Stimulated activated CD8-positive, alpha-beta memory T cell treated with anti-CD3 and anti-CD28 coated beads, Interleukin-15, amount 100 ng/mL, for 1 hour (primary cell): Measurements from ENCODE around the gene KISS1R.
A peak's percentile ranks its signal among the peaks of the same experiment; 100 is the strongest.

Experiments used
- DNase-seq: peaks from one replicate; pipeline ENCODE4 v3.0.0-alpha.2; 2020; ENCODE audit warnings: low read depth

The KISS1R gene

DNA sequence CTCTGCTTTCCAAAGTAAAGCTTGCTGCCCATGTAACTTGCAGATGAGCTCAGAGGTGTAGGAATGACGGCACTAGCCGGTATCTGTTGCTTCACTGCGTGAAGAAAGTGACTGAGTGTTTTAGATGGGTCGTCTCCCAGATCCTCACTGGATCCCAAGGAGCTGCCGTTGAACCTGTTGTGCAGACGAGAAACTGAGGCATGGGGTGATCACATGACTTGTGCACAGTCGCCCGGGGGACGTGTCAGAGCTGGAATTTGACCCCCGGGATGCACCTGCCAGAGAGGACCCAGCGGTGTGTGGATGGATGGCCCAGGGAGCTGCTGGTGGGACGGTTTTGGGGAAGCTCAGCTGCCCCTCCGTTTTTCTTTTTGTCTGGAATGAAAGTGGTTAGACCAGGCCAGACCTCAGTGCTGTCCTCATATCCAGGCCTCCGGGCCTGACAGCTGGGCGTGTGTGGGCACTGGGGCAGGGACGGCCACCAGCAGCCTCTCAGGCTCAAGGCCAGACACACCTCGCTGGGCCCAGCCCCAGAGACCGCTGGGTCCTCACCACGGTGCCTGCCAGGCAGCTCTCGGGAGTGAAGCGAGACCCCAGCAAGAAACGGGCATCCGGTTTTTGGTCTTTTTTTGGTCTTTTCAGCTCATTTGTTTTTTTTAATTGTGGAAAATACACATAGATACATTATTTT lies 21.2 kb downstream of the KISS1R start:
- DNase-seq: no peak

DNA sequence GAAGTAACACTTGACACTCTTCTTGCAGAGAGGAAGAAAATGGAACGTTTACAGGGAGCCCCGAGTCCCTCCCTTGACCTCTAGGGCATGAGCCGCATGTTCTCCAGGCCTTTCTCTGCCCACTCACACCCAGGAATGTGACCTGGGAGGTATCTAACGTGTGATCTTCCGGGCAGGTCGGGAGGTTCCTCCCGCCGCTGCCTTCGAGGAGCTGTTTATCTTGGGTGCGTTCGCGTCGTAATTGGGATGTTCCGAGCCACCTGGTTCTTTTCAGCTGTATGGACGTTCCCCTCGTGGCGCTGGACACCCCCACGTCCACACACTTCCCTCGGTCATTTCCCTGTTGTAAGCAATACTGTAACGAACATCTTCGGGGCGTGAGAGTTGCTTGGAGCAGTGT lies 22.3 kb downstream of the KISS1R start:
- no peak for DNase-seq

DNA sequence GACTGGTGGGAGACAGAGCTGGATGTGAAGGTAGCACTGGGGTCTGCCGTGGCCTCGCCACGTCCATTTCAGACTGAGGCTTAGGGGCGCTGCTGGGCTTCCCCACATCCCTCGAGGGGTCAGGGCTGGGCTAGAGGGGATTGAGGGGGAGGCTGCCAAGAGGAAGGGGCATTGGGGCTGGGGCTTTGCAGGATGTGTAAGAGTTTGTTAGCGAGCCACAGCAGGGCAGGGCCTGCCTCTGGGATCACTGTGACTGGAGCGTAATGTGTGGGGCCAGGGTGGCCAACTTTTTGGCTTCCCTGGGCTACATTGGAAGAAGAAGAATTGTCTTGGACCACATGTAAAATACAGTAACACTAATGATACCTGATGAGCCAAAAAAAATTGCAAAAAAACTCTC lies 22.8 kb downstream of the KISS1R start:
- no peak for DNase-seq

DNA sequence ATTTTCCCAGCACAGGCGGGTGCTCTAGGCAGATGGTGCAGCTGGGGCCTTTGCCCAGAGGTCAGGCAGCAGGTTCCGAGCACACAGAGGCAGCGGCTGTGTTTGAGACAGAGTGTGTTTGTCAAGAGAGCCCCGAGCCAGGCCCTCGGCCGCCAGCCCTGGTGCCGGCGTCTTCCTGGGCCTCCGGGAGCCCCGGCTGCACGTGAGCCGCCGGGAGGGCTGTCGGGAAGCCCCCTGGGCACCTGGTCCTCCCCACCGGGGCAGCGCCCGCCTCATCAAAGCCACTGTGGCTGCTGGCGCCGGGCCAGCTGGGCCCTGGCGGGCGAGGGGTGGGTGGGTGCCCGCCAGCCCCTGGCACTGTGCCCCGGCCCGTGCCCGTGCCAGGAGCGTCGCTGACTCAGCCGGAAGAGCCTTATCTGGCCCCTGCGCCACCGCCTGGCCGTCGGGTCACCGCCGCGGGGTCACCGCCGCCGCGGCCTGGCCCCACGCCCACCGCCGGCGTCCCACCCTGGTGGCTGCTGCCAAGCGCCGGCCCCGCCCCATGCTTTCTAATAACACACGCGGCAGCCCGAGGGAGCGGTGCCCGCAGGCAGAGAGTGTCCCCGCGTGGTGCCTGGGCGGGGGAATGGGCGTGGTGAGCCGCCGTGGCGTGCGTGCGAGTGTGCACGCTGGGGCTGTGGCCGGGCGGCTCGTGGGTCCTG lies 23.6 kb downstream of the KISS1R start:
- DNase-seq: peak; percentile 37

DNA sequence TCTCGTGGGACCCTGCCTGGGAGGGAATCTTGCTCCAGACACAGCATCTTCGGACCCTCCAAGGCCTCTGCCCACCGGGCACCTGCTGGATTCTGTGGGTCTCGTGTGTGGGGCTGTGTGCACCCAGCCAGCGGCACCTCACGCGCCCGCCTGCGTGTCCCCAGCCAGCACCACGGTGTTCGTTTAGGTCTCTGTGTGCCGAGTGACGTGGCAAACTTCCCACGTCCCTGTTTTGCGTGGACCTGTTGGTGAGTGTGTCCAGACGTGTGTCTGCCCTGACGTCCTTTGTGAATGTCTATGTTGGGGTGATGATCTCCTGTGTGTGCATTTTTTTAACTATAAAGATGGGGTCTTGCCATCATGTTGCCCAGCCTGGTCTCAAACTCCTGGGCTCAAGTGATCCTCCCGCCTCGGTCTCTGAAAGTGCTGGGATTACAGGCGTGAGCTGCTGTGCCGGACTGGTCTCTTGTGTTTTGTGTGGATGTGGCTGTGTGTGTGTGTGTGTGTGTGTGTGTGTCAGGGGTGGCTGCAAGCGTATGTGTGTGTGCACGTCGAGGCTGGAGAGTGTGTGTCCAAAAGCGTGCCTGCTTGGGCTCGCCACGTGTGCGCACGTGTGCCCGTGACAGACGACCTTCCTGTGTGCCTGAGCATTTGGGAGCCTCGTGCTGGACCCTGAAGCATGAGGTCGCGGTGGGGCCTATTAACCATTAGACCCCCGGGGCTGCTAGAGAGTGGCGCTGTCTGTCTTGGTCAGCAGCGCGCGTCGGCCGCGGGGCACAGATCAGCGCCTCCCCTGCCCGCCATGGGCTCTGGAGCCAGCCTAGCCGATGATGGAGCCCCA lies 24.4 kb downstream of the KISS1R start:
- DNase-seq: no peak

DNA sequence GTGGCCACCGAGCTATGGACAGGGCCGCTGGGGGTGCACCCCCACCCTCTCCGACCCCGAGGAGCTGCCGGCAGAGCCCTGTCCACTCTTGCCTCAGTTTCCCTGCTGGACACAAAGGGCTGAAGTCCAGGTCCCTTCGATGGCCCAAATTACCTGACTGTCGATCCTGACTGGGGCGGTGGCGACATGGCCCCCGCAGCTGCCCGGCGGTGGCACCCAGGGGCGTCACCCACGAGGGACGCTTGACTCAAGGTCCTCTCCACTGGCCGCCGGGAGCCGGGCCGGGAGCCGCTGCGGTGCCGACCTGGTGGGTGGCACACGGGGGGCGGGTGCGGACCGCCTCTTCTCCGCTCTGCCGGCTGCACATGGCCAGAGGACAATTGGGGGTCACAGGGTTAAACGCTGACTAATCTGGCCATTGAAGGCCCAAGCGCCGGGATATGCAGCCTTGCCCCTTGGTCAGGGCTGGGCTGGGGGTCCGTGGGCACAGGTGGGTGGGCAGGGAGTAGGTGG lies 25.1 kb downstream of the KISS1R start:
- no peak for DNase-seq

DNA sequence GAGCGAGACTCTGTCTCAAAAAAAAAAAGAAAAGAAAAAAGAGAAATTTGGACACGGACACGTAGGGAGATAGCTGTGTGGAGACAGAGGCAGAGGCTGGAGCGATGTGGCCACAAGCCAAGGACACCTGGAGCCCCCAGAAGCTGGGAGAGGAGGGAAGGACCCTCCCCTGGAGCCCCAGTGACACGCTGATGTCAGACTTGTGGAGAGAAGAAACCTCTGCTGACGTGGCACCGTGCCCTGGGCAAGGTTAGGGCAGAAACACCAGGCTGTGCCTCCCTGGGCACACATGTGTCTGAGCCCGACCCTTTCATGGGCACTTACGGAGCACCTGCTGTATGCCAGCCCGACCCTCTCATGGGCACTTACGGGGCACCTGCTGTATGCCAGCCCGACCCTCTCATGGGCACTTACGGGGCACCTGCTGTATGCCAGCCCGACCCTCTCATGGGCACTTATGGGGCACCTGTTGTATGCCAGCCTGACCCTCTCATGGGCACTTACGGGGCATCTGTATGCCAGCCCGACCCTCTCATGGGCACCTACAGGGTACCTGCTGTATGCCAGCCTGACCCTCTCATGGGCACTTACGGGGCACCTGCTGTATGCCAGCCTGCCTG lies 26.5 kb downstream of the KISS1R start:
- DNase-seq: no peak

DNA sequence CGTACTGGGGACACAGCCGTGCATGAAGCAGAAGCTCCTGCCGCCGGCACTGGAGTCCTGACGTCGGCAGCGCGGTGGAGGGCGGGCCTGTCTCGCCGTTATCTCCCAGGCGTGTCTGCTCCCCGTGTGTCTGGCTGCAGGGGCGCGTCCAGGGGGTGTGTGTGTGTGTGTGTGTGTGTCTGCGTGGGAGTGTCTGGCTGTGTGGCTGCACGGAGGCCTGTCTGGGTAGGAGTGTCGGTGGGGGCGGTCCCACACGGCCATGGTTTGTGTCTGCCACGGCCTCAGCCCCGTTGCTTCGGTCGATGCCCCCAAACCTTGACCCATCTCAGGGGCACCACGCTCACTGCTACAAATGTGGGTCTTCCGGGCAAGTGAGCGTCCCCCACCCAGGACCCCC lies 27.0 kb downstream of the KISS1R start:
- DNase-seq: no peak

DNA sequence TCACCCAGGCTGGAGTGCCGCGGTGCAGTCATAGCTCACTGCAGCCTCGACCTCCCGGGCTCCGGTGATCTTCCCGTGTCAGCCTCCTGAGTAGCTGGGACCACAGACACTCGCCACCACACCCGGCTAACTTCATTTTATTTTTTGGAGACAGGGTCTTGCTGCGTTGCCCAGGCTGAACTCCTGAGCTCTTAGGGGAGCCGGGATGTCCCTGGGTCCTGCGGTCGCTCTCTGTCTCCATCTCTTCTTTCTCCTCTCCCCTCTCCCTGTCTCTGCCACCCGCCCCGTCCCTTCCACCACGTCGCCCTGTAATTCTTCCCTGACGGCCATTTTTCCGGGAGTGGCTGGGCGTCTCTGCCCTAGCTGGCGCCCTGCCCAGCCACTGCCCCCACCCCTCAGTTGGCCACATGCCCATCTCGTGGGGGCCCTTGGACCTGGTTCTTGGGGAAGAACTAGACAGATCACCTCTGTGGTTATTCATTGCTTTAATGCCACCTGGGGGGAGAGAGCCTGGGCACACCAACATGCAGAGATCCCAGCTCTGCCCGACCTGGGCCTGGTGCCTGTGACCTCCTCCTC lies 27.6 kb downstream of the KISS1R start:
- no peak for DNase-seq

DNA sequence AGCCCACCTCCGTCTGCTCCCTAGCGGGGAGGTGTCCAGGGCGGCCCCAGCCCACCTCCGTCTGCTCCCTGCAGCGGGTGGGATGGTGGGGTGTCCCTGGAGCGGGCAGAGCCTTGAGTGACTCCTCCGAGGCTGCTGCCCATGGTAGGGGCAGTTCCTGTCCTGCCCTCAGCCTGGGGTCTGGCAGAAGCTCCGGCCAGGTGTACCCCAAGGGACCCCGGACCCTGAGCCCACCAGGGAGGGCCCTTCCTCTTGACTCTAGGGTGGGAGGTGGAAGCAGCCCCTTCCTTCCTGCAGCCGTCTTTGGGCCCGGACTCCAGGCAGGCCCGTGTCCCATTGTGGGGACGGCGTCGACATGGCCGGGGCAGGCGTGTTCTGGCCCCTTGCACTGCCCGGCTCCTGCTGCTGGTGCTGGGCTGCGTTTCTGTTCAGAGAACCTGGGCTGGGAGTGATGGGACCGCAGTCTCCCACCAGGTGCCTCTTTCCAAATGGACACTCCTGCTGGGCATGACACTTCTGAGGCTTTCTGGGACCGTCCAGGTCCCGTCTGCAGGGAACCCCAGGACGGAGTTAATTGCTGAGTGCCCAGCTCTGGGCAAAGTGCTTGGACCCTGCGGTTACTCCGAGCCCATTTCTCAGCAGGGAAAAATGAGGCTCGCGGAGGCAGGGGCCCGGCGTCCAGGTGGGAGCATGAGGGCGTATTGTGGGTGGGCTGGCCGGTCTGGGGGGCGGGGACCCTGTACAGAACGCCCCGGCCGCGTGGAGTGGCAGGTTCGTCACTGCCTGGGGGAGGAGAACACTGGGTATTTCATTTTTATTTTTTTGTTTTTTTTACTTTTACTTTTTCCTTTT lies 28.5 kb downstream of the KISS1R start:
- DNase-seq: no peak

DNA sequence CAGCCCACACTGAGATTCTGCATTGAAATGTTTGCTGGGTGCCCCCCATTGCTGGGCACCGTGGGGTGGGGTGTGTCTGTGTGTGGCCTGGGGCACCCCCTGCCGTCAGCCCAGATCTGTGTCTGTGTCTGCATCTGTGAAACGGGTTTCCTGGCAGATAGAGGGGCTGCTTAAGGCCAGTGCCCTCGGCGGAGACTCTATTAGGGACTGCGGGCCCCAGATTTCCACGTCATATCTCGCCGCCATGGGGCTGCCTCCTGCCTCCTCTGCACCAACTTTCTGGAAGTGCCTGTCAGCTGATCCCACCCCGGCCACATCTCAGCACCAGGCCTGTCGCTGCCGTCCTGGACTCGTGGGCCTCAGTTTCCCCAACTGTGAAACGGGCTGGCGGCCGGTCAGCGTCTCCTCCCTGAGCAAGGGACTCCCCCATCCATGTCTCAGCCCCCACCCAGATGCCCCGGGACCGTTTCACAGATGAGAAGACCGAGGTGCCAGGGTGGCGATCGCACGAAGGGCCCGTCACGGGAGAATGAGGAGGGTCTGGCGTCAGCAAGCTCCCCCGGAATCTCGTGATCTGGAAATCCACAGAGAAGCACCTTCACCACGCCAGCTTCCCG lies 30.1 kb downstream of the KISS1R start:
- no peak for DNase-seq

DNA sequence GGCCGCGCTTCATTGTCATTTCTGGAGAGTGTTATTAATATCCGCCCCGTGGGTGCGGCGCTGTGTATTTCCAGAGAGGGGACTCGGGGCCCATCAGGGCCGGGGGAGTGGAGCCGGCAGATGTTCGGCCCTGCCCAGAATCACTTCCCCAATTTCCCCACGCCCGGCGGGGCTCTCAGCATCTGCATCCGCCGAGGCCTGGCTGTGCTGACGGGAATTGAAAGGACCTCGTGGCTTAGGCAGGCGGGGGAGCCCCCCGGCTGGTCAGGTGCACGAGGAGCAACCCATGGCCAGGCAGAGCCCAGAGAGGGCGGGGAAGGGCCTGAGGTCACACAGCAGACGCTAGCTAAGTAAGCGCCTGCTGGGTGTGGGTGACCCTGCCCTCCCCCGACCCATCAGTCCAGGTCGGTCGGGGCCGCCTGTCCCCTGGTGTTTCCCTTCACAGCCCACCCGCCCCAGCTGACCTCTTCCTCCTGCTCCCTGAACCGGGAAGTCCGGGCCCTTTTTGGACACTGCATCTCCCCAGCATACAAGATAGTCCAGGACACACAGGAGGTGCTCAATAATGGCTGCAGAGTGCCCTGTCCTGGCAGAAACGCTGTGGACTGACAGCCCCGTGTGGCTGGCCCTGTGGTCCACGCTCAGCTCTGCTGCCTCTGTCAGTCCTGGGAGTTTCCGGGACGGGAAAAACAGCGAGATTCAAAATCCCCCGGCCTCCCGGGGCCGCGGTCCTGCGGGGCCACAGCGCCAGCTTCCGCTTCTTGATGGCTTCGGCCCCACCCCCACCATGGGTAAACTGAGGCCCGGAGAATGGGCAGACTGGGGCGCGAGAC lies 30.8 kb downstream of the KISS1R start:
- no peak for DNase-seq

DNA sequence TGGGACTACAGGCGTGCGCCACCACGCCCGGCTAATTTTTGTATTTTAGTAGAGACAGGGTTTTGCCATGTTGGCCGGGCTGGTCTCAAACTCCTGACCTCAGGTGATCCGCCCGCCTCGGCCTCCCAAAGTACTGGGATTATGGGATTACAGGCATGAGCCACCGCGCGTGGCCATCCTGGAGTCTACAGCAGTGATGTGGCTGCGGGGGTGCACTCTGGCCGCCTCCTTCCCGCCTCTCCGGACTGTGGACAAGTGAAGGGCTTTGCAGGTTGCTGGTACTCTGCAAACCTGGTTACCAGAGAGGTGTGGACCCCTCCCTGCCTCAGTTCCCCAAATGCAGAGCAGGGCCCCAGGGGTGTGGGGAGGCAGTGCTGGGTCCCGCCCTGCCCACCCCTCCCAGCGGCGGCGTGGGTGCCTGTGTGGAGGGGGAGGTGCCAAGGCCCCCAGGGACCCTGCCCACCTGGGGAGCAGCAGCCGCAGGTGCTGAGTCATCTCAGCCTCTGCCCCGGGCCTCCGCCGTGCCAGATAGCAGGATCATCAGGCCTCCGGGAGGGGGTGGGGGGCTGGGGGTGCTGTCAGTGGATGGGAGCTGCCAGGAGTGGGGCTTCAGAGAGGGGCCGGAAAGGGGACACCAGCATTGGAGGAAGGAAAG lies 31.8 kb downstream of the KISS1R start:
- no peak for DNase-seq

DNA sequence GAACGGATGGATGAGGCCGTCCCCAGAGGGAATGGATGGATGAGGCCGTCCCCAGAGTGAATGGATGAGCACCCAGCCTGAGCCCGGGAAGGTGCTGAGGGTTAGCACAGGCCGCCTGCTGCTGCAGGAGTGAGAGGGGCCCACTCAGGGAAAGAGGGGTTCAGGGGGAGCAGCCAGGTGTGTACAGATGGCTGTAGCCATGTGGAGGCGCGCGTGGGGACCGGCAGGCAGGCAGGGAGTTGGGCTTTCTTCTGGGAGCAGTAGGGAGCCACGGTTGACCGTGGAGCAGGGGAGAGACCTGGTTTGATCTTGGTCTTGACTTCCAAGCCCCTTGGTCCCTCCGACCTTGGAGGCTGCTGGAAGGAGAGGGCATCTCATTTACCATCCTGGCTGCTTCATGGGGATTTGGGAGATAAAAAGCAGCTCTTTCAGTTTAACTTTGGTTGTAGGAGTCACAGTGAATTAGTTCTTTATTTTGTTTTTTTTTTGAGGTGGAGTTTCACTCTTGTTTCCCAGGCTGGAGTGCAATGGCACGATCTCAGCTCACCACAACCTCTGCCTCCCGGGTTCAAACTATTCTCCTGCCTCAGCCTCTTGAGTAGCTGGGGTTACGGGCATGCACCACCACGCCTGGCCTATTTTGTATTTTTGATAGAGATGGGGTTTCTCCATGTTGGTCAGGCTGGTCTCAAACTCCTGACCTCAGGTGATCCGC lies 33.4 kb downstream of the KISS1R start:
- no peak for DNase-seq

DNA sequence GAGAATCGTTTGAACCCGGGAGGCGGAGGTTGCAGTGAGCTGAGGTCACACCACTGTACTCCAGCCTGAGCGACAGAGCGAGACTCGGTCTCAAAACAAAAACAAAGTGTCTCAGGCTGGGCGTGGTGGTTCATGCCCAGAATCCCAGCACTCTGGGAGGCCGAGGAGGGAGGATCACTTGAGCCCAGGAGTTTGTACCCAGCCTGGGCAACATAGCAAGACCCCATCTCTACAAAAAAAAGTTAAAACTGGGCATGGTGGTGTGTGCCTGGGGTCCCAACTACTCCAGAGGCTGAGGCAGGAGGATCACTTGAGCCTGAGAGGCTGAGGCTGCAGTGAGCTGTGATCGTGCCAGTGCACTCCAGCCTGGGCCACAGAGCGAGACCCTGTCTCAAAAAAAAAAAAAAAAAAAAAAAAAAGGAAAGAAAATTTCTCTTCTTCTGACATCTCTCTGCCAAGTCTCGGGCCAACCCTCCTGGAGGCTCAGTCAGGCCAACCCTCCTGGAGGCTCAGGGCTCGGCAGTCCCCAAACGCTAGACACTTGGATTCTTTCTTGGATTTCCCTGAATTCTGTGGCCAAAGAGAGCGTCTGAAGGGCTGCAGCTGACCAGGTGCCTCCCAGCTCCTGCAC lies 35.0 kb downstream of the KISS1R start:
- no peak for DNase-seq

DNA sequence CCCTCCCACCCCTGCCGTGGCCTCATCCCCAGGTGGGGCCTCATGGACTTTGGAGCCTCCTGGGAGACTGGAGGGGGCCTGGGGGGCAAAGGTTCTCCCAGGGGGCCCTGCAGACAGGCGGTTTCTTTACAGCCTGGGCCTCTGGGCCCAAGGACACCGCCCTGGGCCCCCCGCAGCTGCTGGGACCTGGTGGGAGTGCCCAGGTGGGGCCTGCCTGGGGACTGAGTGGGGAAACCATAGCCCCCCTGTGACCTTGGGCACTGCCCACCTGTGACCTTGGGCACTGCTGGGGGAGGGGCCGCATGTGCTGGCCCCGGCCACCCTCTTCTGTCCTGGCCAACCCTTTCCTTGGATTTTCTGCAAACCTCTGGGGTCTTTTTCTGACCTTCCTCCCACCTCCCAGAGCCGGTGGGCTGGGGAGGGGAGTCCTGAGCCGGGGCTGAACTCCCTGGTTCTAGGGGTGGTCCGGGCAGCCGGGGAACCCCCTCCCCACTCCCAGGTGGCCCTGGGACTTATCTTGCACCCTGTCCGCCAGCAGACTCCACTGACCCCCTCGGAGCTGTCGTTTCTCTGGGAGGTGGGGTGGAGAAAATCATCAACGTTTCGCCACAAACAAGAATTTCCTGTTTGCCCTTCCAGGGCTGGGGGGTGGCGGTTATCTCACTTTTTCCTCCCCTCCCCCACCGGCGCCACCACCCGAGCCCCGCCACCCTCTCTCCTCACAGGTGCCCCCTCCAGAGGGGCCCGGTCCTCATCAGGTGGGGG lies 35.7 kb downstream of the KISS1R start:
- no peak for DNase-seq
